Loucy (cell line): Measurements from ENCODE around the gene SEPTIN2.
A peak's percentile ranks its signal among the peaks of the same experiment; 100 is the strongest.
"Not testable (repeated sequence)": the region's sequence is repeated elsewhere in the genome, so short reads cannot be mapped to it uniquely, and the experiment has no call there.

Experiments used
- H2AFZ ChIP-seq: fragments of 200-600 bp; sonication (generic); 2 replicates; pipeline ENCODE4 v1.6.0; 2016; ENCODE audit warnings: antibody characterized with exemption, mild to moderate bottlenecking, low read length, moderate library complexity
- H3F3A ChIP-seq: fragments of 200-600 bp; 2 replicates; pipeline ENCODE4 v1.6.0; 2016; ENCODE audit warnings: antibody characterized with exemption, low read depth, mild to moderate bottlenecking
- H3K27me3 ChIP-seq: fragments of 200-600 bp; sonication (generic); 2 replicates; pipeline ENCODE4 v1.6.1; 2014; ENCODE audit warnings: low read length, mild to moderate bottlenecking; ENCODE audit not compliant: insufficient read depth, poor library complexity, severe bottlenecking
- H3K36me3 ChIP-seq: fragments of 200-600 bp; sonication (generic); 2 replicates; pipeline ENCODE4 v1.6.1; 2016; ENCODE audit warnings: low read length; ENCODE audit not compliant: insufficient read depth
- H3K4me1 ChIP-seq: fragments of 200-600 bp; sonication (generic); 2 replicates; pipeline ENCODE4 v1.5.1; 2014; ENCODE audit warnings: low read length, mild to moderate bottlenecking; ENCODE audit not compliant: insufficient read depth, poor library complexity, severe bottlenecking
- H3K4me2 ChIP-seq: fragments of 200-600 bp; sonication (generic); 2 replicates; pipeline ENCODE4 v1.6.0; 2014; ENCODE audit warnings: antibody characterized with exemption, low read length, low read depth, mild to moderate bottlenecking; ENCODE audit not compliant: poor library complexity, severe bottlenecking
- H3K4me3 ChIP-seq: fragments of 200-600 bp; sonication (generic); 2 replicates; pipeline ENCODE4 v1.5.1; 2014; ENCODE audit warnings: low read length, mild to moderate bottlenecking, mixed read lengths; ENCODE audit not compliant: poor library complexity, severe bottlenecking
- H3K79me2 ChIP-seq: fragments of 200-600 bp; sonication (generic); 2 replicates; pipeline ENCODE4 v1.6.1; 2014; ENCODE audit warnings: low read length; ENCODE audit not compliant: insufficient read depth
- H3K9ac ChIP-seq: fragments of 200-600 bp; sonication (generic); 2 replicates; pipeline ENCODE4 v1.6.0; 2014; ENCODE audit warnings: mild to moderate bottlenecking, low read depth, low read length, moderate library complexity; ENCODE audit not compliant: poor library complexity, severe bottlenecking
- H3K9me2 ChIP-seq: fragments of 200-600 bp; sonication (generic); replicated peaks from 2 replicates; pipeline ENCODE4 v1.6.1; 2016; ENCODE audit warnings: low read depth, low read length, mixed read lengths
- H3K9me3 ChIP-seq: fragments of 200-600 bp; sonication (generic); 2 replicates; pipeline ENCODE4 v1.6.1; 2014; ENCODE audit warnings: mild to moderate bottlenecking, antibody characterized with exemption, low read length, low read depth; ENCODE audit not compliant: insufficient read depth
- H4K20me1 ChIP-seq: fragments of 200-600 bp; sonication (generic); 2 replicates; pipeline ENCODE4 v1.6.0; 2014; ENCODE audit warnings: antibody characterized with exemption, low read length, mild to moderate bottlenecking; ENCODE audit not compliant: insufficient read depth, poor library complexity, severe bottlenecking
- EZH2phosphoT487 ChIP-seq: fragments of 200-600 bp; IDR thresholded peaks from 2 replicates; pipeline ENCODE4 v1.6.1; 2018; ENCODE audit warnings: antibody characterized with exemption, mild to moderate bottlenecking, moderate library complexity, borderline replicate concordance
- TF ChIP-seq, protein P1 (sequence below): fragments of 200-600 bp; sonication (generic); conservative IDR thresholded peaks from 2 replicates; pipeline ENCODE4 v1.5.1; 2014; ENCODE audit warnings: mild to moderate bottlenecking, antibody characterized with exemption, low read length

Gene SEPTIN2

DNA sequence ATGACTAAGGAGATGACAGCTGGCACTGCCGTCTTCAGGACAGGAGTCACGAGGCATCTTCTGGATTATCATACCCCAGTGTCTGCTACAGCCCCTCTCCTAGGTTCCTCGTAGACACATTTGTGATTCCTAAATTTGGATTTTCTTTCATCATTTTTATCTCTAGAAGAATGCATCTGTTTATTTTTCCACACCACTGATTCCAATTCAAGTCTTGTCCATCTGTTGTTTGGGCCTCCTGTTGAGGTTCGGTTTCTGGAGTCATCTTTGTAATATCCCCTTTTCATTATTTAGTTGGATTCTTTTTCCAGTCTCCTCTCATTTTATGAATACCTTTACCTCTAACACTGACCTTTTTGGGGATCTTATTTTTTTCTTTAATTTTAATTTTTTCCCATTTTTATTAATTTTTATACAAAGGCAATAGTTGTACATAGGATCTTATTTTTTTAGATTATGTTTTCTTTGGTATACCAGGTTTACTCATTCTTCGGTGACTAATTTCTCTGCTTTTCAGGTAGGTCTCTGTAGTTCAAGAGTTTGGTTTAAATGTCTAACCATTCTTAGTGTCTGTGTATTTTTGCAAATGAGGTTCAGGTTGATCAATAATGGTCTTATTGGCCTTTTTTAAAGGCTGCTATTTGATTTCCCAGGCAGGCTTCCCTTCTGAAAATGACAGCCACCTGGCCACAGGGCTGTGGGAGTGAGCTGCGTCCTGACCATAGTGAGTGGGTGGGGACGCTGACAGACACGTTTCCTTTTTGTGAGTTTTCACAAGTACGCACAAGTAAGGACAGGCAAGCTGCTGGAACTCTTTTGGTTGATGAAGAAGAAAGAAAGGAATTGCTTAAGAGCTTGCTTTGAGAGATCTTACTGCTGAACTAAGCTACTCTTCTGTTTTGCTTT is 74.8 kb downstream of the SEPTIN2 start:
- H3K79me2 ChIP-seq, result no peaks in the 10 kb centered on the region
- H3K4me1 ChIP-seq, result no peaks in the 10 kb centered on the region
- H3K4me2 ChIP-seq, result no peak overlapping the region
- H3K9me2 ChIP-seq, result no peaks in the 10 kb centered on the region
- no peaks in the 10 kb centered on the region for H3K9me3 ChIP-seq
- no peaks in the 10 kb centered on the region for H3K27me3 ChIP-seq
- TF ChIP-seq EZH2phosphoT487, result no peak
- TF ChIP-seq, protein P1, sequence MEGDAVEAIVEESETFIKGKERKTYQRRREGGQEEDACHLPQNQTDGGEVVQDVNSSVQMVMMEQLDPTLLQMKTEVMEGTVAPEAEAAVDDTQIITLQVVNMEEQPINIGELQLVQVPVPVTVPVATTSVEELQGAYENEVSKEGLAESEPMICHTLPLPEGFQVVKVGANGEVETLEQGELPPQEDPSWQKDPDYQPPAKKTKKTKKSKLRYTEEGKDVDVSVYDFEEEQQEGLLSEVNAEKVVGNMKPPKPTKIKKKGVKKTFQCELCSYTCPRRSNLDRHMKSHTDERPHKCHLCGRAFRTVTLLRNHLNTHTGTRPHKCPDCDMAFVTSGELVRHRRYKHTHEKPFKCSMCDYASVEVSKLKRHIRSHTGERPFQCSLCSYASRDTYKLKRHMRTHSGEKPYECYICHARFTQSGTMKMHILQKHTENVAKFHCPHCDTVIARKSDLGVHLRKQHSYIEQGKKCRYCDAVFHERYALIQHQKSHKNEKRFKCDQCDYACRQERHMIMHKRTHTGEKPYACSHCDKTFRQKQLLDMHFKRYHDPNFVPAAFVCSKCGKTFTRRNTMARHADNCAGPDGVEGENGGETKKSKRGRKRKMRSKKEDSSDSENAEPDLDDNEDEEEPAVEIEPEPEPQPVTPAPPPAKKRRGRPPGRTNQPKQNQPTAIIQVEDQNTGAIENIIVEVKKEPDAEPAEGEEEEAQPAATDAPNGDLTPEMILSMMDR, result no peak
- no peaks in the 10 kb centered on the region for H4K20me1 ChIP-seq
- H3F3A ChIP-seq, result no peaks in the 10 kb centered on the region
- H3K9ac ChIP-seq, result no peak overlapping the region
- no peak overlapping the region for H2AFZ ChIP-seq
- no peaks in the 10 kb centered on the region for H3K36me3 ChIP-seq
- H3K4me3 ChIP-seq, result no peak overlapping the region

DNA sequence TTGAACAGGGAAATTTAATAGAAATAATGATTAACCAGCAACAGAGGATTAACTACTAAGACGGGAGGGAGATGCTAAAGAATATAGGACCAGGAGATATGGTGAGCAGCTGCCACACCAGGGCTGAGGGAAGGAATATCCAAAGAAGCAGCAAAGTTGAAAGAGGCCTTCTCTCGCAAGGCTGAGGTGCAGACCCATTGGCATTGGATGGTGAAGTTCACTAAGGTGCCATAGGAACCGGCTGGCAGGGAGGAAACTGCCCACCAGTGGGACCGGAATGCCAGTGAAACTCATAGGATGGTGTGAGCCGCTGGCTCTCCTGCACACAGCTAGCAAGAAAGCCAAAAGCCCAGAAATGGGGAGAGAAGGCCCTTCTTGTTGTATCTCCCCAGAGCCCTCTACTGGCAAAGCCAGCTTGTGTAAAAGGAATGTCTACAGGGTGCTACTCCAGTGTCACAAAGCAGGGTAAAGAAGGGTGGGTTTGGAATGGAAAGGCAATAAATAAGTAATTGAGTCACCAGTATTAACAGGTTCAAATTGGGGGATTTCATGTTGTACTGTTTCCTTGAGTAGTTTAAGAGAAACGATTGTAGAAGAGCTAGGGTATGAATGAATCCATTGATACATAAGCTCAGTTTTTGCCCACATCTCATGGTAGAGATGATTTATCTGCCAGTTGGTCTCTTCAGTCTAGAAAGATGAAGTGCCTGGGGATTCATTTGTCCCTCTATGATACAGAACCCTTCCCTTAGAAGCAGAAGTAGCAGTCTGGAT is 76.4 kb downstream of the SEPTIN2 start:
- Histone ChIP-seq H3K9me2 (no peaks in the 10 kb centered on the region), H3K4me3 (no peak overlapping the region), H3K36me3 (no peaks in the 10 kb centered on the region), H4K20me1 (no peaks in the 10 kb centered on the region), H3K4me1 (no peaks in the 10 kb centered on the region), H3K79me2 (no peaks in the 10 kb centered on the region), H3K27me3 (no peaks in the 10 kb centered on the region), H3K4me2 (no peak overlapping the region), H3K9me3 (no peaks in the 10 kb centered on the region), H3F3A (no peaks in the 10 kb centered on the region), H3K9ac (no peak overlapping the region), H2AFZ (no peak overlapping the region)
- no peak for TF ChIP-seq EZH2phosphoT487
- TF ChIP-seq, protein P1, result peak; percentile 74

DNA sequence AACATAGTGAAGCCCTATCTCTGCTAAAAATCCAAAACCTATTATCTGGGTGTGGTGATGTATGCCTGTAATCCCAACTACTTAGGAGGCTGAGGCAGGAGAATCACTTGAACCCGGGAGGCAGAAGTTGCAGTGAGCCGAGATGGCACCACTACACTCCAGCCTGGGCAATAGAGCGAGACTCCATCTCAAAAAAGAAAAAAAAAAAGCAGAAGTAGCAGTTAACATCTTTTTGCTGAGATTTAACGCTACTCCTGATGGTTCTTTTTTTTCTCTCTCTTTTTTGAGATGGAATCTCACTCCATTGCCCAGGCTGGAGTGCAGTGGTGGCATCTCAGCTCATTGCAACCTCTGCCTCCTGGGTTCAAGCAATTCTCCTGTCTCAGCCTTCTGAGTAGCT is 77.0 kb downstream of the SEPTIN2 start:
- H2AFZ ChIP-seq, H3K4me1 ChIP-seq, H3K27me3 ChIP-seq, H3K79me2 ChIP-seq, H3K36me3 ChIP-seq, H3K4me3 ChIP-seq, H3K9ac ChIP-seq, H3K9me3 ChIP-seq, H3K4me2 ChIP-seq, H3K9me2 ChIP-seq, H3F3A ChIP-seq, H4K20me1 ChIP-seq: not testable (repeated sequence)
